Mucosa of gallbladder (tissue), 1 donor: ENCODE measurements around the gene LRRC47. TPM values are rescaled to one million over a fixed set of nuclear protein-coding genes. Genes with fewer than 3 reads are reported as not detected.
A peak's percentile ranks its signal among the peaks of the same experiment; 100 is the strongest.

Source experiments
- DNase-seq: peaks from one replicate; pipeline ENCODE4 v3.0.0-alpha.2; 2020; ENCODE audit warnings: low spot score
- total RNA-seq: library from RNA; stranded (reverse); gene quantifications from one replicate; pipeline ENCODE4 v1.2.1, GENCODE V29; 2021
- donor health status: DM: no; HTN: no; CAD: no.

LRRC47 gene
- total RNA-seq, 1 donor from 2014 or later, result 43.2 TPM

DNA sequence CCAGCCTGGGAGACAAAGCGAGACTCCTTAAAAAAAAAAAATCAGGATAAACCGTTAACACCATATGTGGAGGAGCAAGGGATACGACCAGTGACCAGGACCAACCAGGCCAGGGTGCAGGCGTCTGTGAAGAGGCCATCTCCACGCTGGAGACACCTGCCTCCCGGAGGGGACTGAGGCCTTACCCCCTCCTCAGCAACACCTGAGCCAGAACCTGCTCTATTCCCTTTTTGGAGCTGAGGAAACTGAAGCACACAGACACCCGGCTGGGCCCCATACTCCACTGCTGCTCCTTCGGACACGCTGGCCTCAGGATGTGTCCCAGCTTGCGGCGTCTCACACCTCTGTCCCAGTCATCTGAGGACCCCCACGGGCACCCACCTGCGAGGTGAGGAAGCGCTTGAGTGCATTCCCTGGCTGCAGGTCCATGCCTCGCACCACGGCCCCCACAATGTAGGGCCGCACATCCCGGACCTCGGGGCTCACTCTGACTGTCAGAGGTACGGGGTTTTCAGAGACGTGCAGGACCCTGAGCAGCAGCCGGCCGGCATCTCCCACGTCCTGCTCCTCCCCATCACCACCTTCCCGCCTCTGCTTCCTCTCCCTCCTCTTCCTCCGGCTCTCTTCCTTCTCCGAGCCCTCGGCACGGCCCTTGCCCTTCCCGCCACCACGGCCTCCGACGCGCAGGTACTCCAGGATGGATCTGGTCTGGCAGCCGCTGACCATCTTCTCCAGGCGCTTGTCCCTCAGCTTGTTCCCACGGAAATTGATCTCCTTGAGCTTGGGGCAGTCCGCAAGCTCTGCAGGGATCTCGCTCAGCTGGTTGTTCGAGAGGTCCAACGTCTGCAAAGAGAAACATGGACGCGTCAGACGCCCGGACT is 9.6 kb downstream of the LRRC47 start:
- DNase-seq, result no peak

- no peak for DNase-seq
Observed at GRCh38 chr1:3785456-3786157, 10.7 kb downstream of the LRRC47 start.

GRCh38 chr1:3785045-3785444 is 11.3 kb downstream of the LRRC47 start:
- no peak for DNase-seq

DNA sequence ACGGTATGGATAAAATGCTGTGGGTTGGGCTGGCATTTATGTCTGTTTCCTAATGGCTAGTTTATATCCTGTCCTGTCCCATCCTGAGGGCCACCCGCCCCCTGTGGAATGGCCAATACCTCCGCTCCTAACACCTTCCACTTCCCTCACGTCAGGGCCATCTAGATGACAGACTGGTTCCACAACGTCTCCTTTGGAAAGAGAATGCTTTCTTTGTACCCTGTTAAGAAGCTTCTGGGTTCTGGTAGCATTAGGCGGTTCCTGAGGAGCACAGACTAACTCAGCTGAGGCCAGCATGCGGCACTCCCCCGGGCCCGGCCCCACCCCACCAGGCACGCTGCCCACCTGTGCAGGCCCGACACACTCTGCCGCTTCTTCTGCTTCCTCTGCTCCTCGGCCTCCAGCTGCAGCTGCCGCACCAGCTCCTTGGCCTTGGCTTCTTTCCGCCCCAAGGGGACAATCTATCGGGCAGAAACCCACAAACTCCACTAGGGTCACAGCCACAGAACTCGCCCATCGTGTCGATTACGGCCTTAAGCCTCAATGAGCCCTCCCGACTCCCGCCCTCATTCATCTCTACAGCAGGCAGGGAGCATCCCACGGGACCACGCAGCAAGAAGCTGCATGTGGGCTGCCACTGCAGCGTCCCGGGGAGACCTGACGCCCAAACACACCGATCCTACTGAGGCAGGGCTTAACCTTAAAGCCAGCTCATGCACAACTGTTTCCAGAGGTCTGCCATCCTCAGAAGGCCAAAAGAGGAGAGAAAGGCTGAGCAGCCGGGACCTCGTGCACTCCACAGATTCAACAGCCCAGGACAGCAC is 12.4 kb downstream of the LRRC47 start:
- DNase-seq, result no peak

GRCh38 chr1:3780901-3781300 is 15.4 kb downstream of the LRRC47 start:
- no peak for DNase-seq

DNA sequence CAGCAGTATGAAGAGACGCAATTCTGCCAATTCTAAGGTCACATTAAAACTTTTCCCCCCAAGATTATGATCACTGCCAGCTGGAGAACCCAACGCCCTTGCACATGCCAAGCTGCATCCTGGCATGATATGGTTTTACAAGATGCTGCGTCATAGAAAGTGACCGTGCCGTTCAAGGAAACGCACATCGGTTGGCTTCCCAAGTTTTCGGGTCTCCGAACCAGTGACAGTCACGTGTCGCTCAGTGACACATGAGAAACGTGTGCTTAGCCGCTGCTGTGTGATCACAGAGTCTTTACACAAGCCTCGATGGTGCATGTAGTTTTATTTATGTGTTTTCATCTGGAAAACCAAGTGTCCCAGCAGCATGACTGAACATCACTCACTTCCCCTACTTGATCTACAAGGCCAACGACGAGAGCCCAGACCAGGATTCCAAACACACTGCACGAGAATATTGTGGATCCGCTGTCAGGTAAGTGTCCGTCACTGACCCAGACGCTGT is 16.3 kb downstream of the LRRC47 start:
- no peak for DNase-seq

- no peak for DNase-seq
Observed at GRCh38 chr1:3779265-3779911, 16.9 kb downstream of the LRRC47 start.

DNA sequence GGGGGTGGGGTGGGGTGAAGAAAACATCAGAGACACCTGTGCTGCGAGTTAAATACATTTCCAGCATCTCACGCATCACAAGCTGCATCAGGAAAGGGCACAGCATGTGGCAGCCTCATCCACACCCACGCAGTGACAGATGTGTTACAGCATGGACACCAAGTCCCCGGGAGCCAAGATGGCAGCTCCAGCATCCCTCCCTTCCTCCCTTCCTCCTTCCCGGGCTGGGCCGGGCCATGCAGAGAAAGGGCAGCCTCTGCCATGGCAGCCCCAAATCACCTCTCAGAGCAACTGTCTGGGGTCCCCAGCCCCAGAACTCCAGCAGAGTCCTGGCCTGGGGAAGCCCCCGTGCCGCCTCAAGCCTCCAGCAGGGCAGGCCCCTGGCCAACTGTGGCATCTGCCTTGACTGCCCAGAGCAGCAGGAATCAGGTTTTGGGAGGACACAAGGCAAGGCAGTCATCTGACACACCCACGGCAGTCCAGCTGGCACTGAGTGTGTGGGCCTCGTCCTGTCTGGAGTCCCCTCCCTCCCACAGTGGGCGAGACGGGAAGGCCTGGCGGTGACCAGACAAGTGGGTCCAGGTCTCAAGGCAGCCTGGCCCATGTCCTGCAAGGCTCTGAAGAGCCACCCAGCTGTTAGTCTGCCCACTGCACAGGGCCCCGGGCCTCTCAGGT is 17.6 kb downstream of the LRRC47 start:
- no peak for DNase-seq

DNA sequence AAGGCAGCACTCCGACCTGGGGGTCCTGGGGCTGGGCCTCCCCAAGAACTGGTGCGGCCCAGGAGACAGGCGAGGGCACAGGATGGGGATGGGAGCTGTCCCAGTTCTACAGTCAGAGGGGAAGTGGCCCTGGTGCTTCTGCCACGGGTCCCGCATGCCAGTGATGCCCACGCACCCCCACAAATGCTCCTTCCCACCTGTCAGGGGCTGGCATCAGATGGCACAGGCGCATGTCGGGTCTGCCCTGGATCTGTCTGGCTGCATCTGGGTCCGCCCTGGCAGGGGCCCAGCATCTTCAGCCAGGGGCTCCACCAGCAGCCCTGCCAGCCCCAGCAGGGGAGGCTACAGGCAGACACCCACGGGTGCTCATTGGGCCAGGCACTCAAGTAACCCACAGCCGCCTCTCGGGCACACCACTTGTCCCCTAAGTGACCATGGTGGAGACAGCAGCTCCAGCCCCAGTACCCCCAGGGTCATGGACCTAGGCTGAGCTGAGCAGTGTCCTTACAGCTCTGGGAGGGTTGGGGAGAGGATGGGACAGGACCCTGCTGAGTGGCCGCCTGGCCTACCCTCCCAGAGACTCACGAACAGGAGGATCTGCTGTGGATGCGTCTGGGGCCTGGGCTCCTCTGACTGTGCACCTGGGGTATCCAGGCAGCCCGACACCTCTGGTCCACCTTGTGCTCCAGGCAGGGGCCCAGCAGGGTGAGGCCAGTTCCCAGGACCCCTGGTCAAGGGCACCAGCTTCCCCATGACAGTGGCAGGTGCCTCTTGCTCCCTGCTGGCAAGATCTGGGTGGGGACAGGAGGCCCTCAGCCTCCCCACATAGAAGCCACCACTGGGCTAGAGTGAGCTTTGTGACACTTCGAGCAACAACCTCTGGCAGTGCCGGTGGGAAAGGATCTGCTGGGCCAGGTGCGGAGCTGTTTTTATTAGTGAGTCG is 18.4 kb downstream of the LRRC47 start:
- no peak for DNase-seq

GRCh38 chr1:3777078-3777547 is 19.2 kb downstream of the LRRC47 start:
- no peak for DNase-seq

- no peak for DNase-seq
Observed at GRCh38 chr1:3776231-3776961, 19.9 kb downstream of the LRRC47 start.

DNA sequence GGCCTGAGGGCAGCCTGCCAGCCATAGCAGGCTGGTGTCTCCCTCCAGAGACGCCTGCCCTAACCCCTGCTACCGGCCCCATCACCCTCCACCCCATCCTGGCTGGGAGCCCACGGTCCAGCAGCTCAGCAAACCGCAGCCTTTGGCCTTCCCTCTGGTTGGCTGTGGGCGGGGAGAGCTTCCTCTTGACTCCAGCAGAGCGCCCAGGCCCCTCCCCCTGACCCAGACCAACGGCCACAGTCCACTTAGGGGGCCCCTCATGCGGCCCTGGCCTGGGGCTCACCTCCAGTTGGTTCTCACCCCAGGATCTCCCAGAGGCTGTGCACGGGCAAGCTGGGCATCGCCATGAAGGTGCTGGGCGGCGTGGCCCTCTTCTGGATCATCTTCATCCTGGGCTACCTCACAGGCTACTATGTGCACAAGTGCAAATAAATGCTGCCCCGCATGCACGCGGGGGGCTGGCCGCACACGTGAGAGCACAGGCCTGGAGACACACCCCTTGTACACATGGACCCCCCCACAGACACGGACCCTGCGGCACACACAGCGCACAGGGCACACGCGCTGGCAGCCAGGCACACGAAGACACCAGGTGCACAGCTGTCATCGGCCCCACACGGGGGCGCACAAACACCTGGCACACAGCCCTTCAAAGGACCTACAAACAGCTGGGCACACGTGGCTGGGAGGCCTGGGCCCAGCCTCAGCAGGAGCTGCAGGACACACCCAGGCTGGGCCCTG is 20.6 kb downstream of the LRRC47 start:
- peak; percentile 34 for DNase-seq

DNA sequence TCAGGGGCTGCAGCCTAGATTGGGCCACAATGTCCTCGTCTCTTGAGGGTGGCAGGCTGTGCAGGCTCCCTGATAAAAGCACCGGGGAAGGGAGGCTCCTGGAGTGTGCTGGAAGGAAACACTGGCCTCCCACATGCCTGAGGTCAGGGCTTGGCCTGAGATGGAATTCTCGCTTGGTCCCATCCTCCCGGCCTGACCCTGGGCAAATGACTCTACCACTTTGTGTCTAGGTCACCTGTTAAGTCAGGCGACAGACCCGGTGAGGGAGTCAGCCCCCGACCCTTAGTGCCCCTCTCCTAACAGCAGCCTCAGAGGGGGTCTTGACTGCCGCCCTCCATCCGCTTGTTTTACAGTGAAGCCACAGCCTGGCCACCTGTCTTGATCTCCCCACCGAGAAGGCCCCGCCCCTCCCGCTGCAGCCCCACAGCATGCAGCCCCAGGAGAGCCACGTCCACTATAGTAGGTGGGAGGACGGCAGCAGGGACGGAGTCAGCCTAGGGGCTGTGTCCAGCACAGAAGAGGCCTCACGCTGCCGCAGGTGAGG is 21.3 kb downstream of the LRRC47 start:
- DNase-seq, result no peak

DNA sequence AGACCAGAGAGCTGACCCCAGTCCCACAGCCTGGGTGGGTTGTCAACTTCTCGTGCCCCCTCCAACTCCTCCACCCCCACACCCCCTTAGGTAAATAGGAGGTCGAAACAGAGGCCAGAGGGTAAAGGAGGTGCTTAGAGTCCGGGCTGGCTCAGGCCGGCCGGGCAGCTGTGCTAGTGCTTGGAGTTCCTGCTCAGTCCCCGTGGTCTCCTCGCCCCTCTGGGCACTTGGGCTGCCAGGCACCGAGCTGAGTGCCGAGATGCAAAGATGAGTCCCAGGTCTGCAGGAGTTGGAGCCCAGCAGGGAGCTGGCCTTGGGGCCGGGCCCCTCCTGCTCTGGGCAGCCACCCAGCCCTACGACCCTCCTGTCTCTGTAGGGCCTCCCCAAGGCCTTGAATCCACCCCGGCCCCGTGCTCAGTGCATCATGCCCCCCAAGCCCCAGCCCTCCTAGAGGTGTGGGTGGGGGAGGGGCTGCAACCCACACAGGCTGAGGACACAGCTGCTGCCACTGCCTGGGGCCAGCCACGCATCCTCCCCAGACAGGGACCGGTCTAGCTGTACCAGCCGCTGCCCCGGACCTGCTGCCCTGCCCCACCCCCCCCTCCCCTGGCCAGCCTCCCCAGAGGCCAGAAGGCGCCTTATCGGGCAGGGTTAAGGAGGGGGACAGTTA is 21.9 kb downstream of the LRRC47 start:
- DNase-seq, result no peak

- no peak for DNase-seq
Observed at GRCh38 chr1:3773572-3774275, 22.6 kb downstream of the LRRC47 start.

GRCh38 chr1:3772715-3773571 is 23.4 kb downstream of the LRRC47 start, which contains the start of gene SMIM1:
SMIM1 (plus strand) TSS chr1:3772749; CDS start chr1:3775374, 2,625 bp downstream.
- DNase-seq, result no peak
